Neural cell (in vitro differentiated cells): Measurements from ENCODE around the gene GID4. TPM values are rescaled to one million over a fixed set of nuclear protein-coding genes. Genes with fewer than 3 reads are reported as not detected.

Source experiments
- H2AFZ ChIP-seq: fragments of 200-600, 300-800 bp; sonication (generic), shearing (Covaris generic); 2 replicates; pipeline ENCODE4 v1.6.0; 2014; ENCODE audit warnings: low read depth, mild to moderate bottlenecking, antibody characterized with exemption, low read length, moderate library complexity
- H3F3A ChIP-seq: fragments of 200-600 bp; shearing (Covaris generic); 2 replicates; pipeline ENCODE4 v1.6.1; 2016; ENCODE audit warnings: mild to moderate bottlenecking, moderate library complexity, mixed read lengths, antibody characterized with exemption, low read length; ENCODE audit not compliant: insufficient read depth, poor library complexity, severe bottlenecking
- H3K27ac ChIP-seq: fragments of 200-600, 300-800 bp; sonication (generic), shearing (Covaris generic); 2 replicates; pipeline ENCODE4 v1.5.1; 2014; ENCODE audit warnings: mild to moderate bottlenecking, low read length, moderate library complexity
- H3K27me3 ChIP-seq: fragments of 300-800, 200-600 bp; sonication (generic), shearing (Covaris generic); 2 replicates; pipeline ENCODE4 v1.6.0; 2014; ENCODE audit warnings: mild to moderate bottlenecking, low read depth, low read length, moderate library complexity; ENCODE audit not compliant: insufficient read depth
- H3K36me3 ChIP-seq: fragments of 300-800, 200-600 bp; sonication (generic), shearing (Covaris generic); 2 replicates; pipeline ENCODE4 v1.5.1; 2014; ENCODE audit warnings: mild to moderate bottlenecking, antibody characterized with exemption, low read length, moderate library complexity; ENCODE audit not compliant: insufficient read depth
- H3K4me2 ChIP-seq: fragments of 300-800, 200-600 bp; sonication (generic), shearing (Covaris generic); 2 replicates; pipeline ENCODE4 v1.6.0; 2014; ENCODE audit warnings: mild to moderate bottlenecking, low read length
- H3K4me3 ChIP-seq: fragments of 300-800, 200-600 bp; sonication (generic), shearing (Covaris generic); 2 replicates; pipeline ENCODE4 v1.5.1; 2014; ENCODE audit warnings: mild to moderate bottlenecking, low read length, moderate library complexity
- H3K79me2 ChIP-seq: fragments of 200-600 bp; shearing (Covaris generic); replicated peaks from 2 replicates; pipeline ENCODE4 v1.6.0; 2014; ENCODE audit warnings: mild to moderate bottlenecking, low read length, moderate library complexity; ENCODE audit not compliant: insufficient read depth
- H3K9ac ChIP-seq: fragments of 300-800, 200-600 bp; sonication (generic), shearing (Covaris generic); 2 replicates; pipeline ENCODE4 v1.6.1; 2016; ENCODE audit warnings: mild to moderate bottlenecking, low read length, mixed read lengths
- H3K9me2 ChIP-seq: fragments of 200-600 bp; shearing (Covaris generic); 2 replicates; pipeline ENCODE4 v1.6.1; 2016; ENCODE audit warnings: mild to moderate bottlenecking, low read length, mixed read lengths; ENCODE audit not compliant: insufficient read depth
- H3K9me3 ChIP-seq: fragments of 200-600, 300-800 bp; sonication (generic), shearing (Covaris generic); 2 replicates; pipeline ENCODE4 v1.6.1; 2016; ENCODE audit warnings: mild to moderate bottlenecking, mixed run types, low read length, moderate library complexity, mixed read lengths
- H4K20me1 ChIP-seq: fragments of 200-600 bp; shearing (Covaris generic); 2 replicates; pipeline ENCODE4 v1.6.1; 2016; ENCODE audit warnings: mild to moderate bottlenecking, mixed run types; ENCODE audit not compliant: insufficient read depth
- EP300 ChIP-seq: fragments of 450-650 bp; conservative IDR thresholded peaks from 2 replicates; pipeline ENCODE4 v1.6.1; 2014; ENCODE audit warnings: antibody characterized with exemption, mild to moderate bottlenecking, moderate library complexity; ENCODE audit not compliant: poor library complexity, severe bottlenecking
- EZH2 ChIP-seq: fragments of 200-600, 300-800 bp; shearing (Covaris generic), sonication (generic); IDR thresholded peaks from 2 replicates; pipeline ENCODE4 v1.6.1; 2014; ENCODE audit warnings: antibody characterized with exemption, low read length, borderline replicate concordance, mild to moderate bottlenecking; ENCODE audit not compliant: insufficient read depth, poor library complexity, severe bottlenecking
- MXI1 ChIP-seq: fragments of 450-650 bp; conservative IDR thresholded peaks from 2 replicates; pipeline ENCODE4 v1.6.1; 2014; ENCODE audit warnings: antibody characterized with exemption, mild to moderate bottlenecking; ENCODE audit not compliant: poor library complexity, severe bottlenecking
- POLR2AphosphoS5 ChIP-seq: IDR thresholded peaks from 2 replicates; pipeline ENCODE4 v1.6.1; 2012
- RAD21 ChIP-seq: fragments of 450-650 bp; conservative IDR thresholded peaks from 2 replicates; pipeline ENCODE4 v1.6.1; 2014; ENCODE audit warnings: antibody characterized with exemption, mild to moderate bottlenecking, moderate library complexity
- REST ChIP-seq: IDR thresholded peaks from 2 replicates; pipeline ENCODE4 v1.6.1; 2012; ENCODE audit warnings: borderline replicate concordance
- SMC3 ChIP-seq: fragments of 450-650 bp; conservative IDR thresholded peaks from 2 replicates; pipeline ENCODE4 v1.6.1; 2014; ENCODE audit warnings: antibody characterized with exemption, mild to moderate bottlenecking, moderate library complexity; ENCODE audit not compliant: poor library complexity
- TAF1 ChIP-seq: IDR thresholded peaks from 2 replicates; pipeline ENCODE4 v1.6.1; 2012; ENCODE audit warnings: low read depth
- polyA plus RNA-seq: library from polyadenylated mRNA; depleted of rRNA; stranded (reverse); fragments of >200 nt; gene quantifications from 2 replicates; pipeline ENCODE4 v1.2.3, GENCODE V29; 2014
- TF ChIP-seq, protein P1 (sequence below): fragments of 450-650 bp; IDR thresholded peaks from 2 replicates; pipeline ENCODE4 v1.5.1; 2014; ENCODE audit warnings: antibody characterized with exemption, mild to moderate bottlenecking, moderate library complexity; ENCODE audit not compliant: poor library complexity, severe bottlenecking

Gene GID4
- polyA plus RNA-seq, 1 donor from 2014 or later: 4.9 TPM

DNA sequence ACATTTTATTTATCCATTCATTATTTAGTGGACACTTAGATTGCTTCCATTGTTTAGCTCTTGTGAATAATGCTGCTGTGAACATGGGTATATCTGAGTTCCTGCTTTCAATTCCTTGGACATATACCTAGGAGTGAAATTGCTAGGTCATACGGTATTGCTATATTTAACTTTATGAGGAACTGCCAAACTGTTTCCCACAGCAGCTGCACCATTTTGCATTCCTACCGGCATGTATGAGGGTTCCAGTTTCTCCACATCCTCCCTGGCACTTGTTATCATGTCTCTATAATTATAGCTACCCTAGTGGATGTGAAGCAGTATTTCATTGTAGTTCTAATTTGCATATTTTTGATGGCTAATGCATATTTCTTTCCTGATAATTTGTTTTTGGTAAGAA, 24.8 kb downstream of the GID4 start:
- H3K9me3 ChIP-seq: no peaks in the 10 kb centered on the region
- no peaks in the 10 kb centered on the region for H3K79me2 ChIP-seq
- H3K4me3 ChIP-seq: no peak overlapping the region
- TF ChIP-seq, protein P1, sequence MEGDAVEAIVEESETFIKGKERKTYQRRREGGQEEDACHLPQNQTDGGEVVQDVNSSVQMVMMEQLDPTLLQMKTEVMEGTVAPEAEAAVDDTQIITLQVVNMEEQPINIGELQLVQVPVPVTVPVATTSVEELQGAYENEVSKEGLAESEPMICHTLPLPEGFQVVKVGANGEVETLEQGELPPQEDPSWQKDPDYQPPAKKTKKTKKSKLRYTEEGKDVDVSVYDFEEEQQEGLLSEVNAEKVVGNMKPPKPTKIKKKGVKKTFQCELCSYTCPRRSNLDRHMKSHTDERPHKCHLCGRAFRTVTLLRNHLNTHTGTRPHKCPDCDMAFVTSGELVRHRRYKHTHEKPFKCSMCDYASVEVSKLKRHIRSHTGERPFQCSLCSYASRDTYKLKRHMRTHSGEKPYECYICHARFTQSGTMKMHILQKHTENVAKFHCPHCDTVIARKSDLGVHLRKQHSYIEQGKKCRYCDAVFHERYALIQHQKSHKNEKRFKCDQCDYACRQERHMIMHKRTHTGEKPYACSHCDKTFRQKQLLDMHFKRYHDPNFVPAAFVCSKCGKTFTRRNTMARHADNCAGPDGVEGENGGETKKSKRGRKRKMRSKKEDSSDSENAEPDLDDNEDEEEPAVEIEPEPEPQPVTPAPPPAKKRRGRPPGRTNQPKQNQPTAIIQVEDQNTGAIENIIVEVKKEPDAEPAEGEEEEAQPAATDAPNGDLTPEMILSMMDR: no peak
- no peak for TF ChIP-seq MXI1
- TF ChIP-seq EP300: no peak
- no peak for TF ChIP-seq REST
- TF ChIP-seq TAF1: no peak
- no peak for TF ChIP-seq EZH2
- H3K9ac ChIP-seq: no peak overlapping the region
- no peak overlapping the region for H3K27ac ChIP-seq
- no peaks in the 10 kb centered on the region for H4K20me1 ChIP-seq
- H2AFZ ChIP-seq: no peak overlapping the region
- no peaks in the 10 kb centered on the region for H3F3A ChIP-seq
- H3K9me2 ChIP-seq: no peaks in the 10 kb centered on the region
- H3K27me3 ChIP-seq: no peaks in the 10 kb centered on the region
- H3K4me2 ChIP-seq: no peak overlapping the region
- H3K36me3 ChIP-seq: no peaks in the 10 kb centered on the region

DNA sequence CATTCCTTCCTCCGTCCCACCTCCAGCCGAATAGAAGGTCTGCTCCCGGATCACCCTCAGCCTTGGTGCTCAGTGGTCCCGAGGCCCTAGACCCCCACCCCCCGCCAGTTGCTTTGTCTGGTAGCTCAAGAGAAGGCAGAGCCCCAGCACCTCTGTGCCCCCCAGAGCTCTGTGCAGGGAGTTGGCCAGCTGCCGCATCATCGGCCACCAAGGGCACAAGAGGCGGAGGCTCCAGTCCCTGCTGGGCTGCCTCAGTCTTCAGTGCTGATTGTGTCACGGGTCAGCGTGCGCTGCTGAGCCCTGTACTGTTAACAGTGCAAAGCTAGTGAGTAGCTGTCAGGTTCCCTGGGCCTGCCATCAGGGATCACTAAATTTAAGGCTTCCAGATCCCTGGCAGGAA, 26.3 kb downstream of the GID4 start:
- Histone ChIP-seq H3K27ac (no peak overlapping the region), H3K36me3 (no peaks in the 10 kb centered on the region), H3K4me2 (no peak overlapping the region), H3K4me3 (no peak overlapping the region), H3F3A (no peaks in the 10 kb centered on the region), H2AFZ (no peak overlapping the region), H3K27me3 (no peaks in the 10 kb centered on the region), H3K9me2 (no peaks in the 10 kb centered on the region), H3K9me3 (no peaks in the 10 kb centered on the region), H3K9ac (no peak overlapping the region), H4K20me1 (no peaks in the 10 kb centered on the region), H3K79me2 (no peaks in the 10 kb centered on the region)
- no peak for TF ChIP-seq EZH2
- no peak for TF ChIP-seq REST
- TF ChIP-seq, protein P1: no peak
- TF ChIP-seq MXI1: no peak
- TF ChIP-seq RAD21: no peak
- no peak for TF ChIP-seq TAF1
- TF ChIP-seq SMC3: no peak
- no peak for TF ChIP-seq EP300
- no peak for TF ChIP-seq POLR2AphosphoS5
